BLaER1 treated with 17β-estradiol and CSF1 and Interleukin-3, amounts not matched to agents 10 nM and 100 nM (cell line): Measurements from ENCODE around the gene POFUT1.

Source experiments
- H3K27ac ChIP-seq, 11 experiments: shearing (Covaris generic); formaldehyde crosslinking; 2 replicates each; pipeline ENCODE4 v1.8.1; 2022
- H3K27me3 ChIP-seq, 11 experiments: shearing (Covaris generic); formaldehyde crosslinking; 2 replicates each; pipeline ENCODE4 v1.8.1; 2022
- H3K36me3 ChIP-seq, 11 experiments: shearing (Covaris generic); formaldehyde crosslinking; 2 replicates each; pipeline ENCODE4 v1.8.1; 2022
- H3K4me1 ChIP-seq, 10 experiments: shearing (Covaris generic); formaldehyde crosslinking; 2 replicates each; pipeline ENCODE4 v1.8.1; 2022
- H3K4me2 ChIP-seq, 11 experiments: shearing (Covaris generic); formaldehyde crosslinking; 2 replicates each; pipeline ENCODE4 v1.8.1; 2022
- H3K4me3 ChIP-seq, 10 experiments: shearing (Covaris generic); formaldehyde crosslinking; 2 replicates each; pipeline ENCODE4 v1.8.1; 2022
- H3K9ac ChIP-seq, 11 experiments: shearing (Covaris generic); formaldehyde crosslinking; 2 replicates each; pipeline ENCODE4 v1.8.1; 2022
- H3K9me3 ChIP-seq, 11 experiments: shearing (Covaris generic); formaldehyde crosslinking; replicated peaks in 1 of 11; 2 replicates each; pipeline ENCODE4 v1.8.1; 2022
- H4K20me1 ChIP-seq, 11 experiments: shearing (Covaris generic); formaldehyde crosslinking; 2 replicates each; pipeline ENCODE4 v1.8.1; 2022
- Cebpa-rat ChIP-seq, 11 experiments: shearing (Covaris generic); IDR thresholded peaks; 2 replicates each; pipeline ENCODE4 v1.8.1; 2022

The POFUT1 gene

DNA sequence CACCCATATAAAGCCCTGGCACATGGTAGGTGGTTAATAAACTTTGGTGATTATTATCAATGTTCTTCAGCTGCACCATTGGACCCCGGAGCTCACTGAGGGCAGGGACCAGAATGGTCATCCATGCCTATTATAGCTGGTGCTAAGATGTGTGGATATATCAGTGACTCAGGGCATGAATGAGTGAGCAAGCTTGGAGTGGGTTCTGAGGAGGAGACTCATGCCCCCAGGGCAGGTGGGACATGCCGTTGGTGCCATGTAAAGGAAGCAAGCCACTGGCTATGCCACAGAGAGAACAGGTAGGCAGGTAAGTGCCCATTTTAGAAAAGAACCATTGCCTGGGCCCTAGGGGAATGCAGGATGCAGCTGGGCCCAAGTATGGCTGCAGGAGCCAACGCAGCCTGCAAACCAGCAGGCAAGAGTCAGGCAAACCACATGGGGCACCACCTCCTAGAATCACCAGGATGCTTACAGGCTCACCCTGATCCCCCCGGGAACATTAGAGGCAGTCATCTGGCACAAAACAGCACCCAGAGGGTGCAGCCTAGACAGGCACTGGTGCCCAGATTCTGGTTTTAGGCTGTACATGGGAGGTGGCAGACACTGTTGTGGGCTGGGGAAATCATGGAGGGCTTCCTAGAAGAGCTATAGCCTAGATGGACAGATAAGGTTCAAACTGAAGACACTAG, 23.6 kb upstream of the POFUT1 start:
- Histone ChIP-seq H3K9me3 (no peaks in the 10 kb centered on the region), H3K27me3 (peaks cover 0 to 4% (median 2%) of the 10 kb centered on the region in 11 experiments; a peak in 11 of 22 replicates), H3K27ac (no peak overlapping the region), H3K4me2 (peak overlapping the region in 8 of 11 experiments; percentile 8 to 68 (median 47); a peak in 12 of 22 replicates), H3K4me3 (no peak overlapping the region), H3K36me3 (peaks cover 0 to 2% (median 0%) of the 10 kb centered on the region in 11 experiments; a peak in 1 of 22 replicates), H3K9ac (no peak overlapping the region), H4K20me1 (peaks cover 0 to 4% (median 0%) of the 10 kb centered on the region in 11 experiments; a peak in 2 of 22 replicates), H3K4me1 (peaks cover 10 to 54% (median 17%) of the 10 kb centered on the region in 10 experiments; a peak in 19 of 20 replicates)
- no peak for TF ChIP-seq Cebpa-rat (IDR thresholded peaks at IDR 0.05)

DNA sequence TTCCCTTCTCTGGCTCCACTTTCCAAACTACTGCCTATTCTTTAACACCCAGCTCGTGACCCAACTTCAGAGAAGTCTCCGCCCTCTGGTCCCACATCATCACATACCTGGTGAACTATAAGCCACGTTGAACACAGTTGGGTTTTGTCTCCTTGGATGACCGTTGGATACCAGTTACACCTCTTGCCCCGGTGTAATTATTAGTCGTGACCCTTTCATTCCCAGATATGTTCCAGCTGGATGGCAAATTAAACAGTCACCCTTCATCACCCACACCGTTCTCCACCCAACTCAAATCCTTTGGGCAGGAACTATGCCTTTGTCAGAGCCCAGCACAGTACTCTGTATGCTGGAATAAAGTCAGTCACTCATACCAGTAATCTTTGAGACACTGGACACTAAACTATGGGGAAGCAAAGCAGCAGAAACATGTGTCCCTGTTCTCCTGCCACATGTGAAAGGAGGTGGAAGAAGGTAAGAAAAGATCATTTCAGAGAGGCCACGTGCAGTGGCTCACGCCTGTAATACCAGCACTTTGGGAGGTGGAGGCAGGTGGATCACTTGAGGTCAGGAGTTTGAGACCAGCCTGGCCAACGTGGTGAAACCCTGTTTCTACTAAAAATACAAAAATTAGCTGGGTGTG, 22.6 kb upstream of the POFUT1 start:
- Histone ChIP-seq H3K9ac (no peak overlapping the region), H3K27me3 (peaks cover 4 to 14% (median 11%) of the 10 kb centered on the region in 11 experiments), H4K20me1 (peaks cover 0 to 12% (median under 1%) of the 10 kb centered on the region in 11 experiments; a peak in 10 of 22 replicates), H3K4me3 (no peak overlapping the region), H3K4me1 (peaks cover 17 to 64% (median 23%) of the 10 kb centered on the region in 10 experiments), H3K9me3 (peaks cover 0 to 8% (median 0%) of the 10 kb centered on the region in 11 experiments; a peak in 1 of 22 replicates), H3K4me2 (0 out of 22 replicates have a peak overlapping the region, but pooled peaks of 1 of the 11 experiments have one; percentile 47), H3K27ac (no peak overlapping the region), H3K36me3 (peaks cover 0 to 4% (median 0%) of the 10 kb centered on the region in 11 experiments; a peak in 1 of 22 replicates)
- no peak for TF ChIP-seq Cebpa-rat (IDR thresholded peaks at IDR 0.05)

DNA sequence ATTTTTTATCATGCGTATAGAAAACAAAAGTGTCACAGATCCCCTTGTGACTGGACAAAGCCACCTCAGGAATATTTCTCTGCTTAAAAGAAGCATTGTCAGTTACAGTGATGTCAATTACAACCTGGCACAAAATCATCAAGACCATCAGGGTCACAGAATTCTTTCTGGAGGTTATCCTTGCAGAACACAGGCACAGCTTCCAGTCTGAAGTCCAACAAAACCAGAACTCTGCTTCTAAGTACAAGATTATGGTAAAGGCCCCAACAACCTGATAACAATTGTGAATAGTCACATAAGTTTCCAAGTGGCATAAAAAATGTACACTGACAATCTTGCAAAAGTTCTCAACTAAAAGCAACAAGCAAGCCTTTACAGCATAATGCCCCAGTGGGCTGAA, 21.2 kb upstream of the POFUT1 start:
- Histone ChIP-seq H4K20me1 (peaks cover 11 to 26% (median 14%) of the 10 kb centered on the region in 11 experiments; a peak in 21 of 22 replicates), H3K27ac (no peak overlapping the region), H3K4me3 (no peak overlapping the region), H3K4me2 (peak overlapping the region in 2 of 11 experiments; percentile 12 to 32; a peak in 2 of 22 replicates), H3K9ac (no peak overlapping the region), H3K4me1 (peaks cover 28 to 73% (median 35%) of the 10 kb centered on the region in 10 experiments), H3K9me3 (peaks cover 0 to 8% (median 0%) of the 10 kb centered on the region in 11 experiments; a peak in 1 of 22 replicates), H3K27me3 (peaks cover 17 to 28% (median 25%) of the 10 kb centered on the region in 11 experiments), H3K36me3 (peaks cover 0 to 8% (median 2%) of the 10 kb centered on the region in 11 experiments; a peak in 6 of 22 replicates)
- TF ChIP-seq Cebpa-rat (IDR thresholded peaks at IDR 0.05), result no peak

DNA sequence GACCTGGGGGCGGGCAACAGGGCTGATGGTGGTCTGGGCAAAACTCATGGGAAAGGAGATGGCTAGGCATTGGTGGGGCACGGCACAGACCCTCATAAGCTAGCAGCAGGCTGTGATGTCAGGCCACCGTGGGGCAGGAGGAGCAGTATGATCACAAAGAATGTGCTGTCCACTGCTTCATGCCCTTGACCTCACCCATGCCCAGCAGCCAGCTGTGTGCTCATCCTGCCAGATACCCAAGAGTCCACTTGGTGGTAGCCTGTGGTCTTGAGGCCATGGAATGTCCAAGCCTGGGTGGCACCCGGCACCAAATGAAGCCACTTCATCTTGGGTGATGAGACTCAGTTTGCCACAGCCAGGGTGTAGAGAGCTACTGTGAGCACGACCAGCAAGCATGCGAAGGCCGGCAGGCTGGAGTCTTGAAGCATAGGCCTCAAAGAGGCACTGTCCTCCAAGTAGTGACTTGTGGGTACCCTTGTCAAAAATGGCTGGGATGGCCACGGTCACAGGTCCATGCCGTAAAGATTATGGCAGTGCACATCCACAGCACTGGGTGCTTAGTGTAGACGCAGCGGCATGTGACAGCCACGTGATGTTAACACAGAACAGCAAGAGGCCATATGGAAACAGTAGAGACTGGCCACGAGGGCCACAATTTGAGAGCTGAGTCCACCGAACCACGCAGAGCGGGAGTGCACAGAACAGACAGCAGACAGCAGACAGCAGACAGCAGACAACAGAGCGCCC, 19.1 kb upstream of the POFUT1 start:
- Histone ChIP-seq H4K20me1 (peaks cover 31 to 47% (median 35%) of the 10 kb centered on the region in 11 experiments; a peak in 21 of 22 replicates), H3K4me2 (peak overlapping the region in 10 of 11 experiments; percentile 73 to 91 (median 84); a peak in 18 of 22 replicates), H3K9me3 (peaks cover 0 to 8% (median 0%) of the 10 kb centered on the region in 11 experiments; a peak in 1 of 22 replicates), H3K27me3 (peaks cover 23 to 34% (median 30%) of the 10 kb centered on the region in 11 experiments), H3K27ac (no peak overlapping the region), H3K9ac (peak overlapping the region in 1 of 11 experiments; percentile 86; a peak in 1 of 22 replicates), H3K36me3 (peaks cover 10 to 28% (median 20%) of the 10 kb centered on the region in 11 experiments; a peak in 19 of 22 replicates), H3K4me3 (0 out of 20 replicates have a peak overlapping the region, but pooled peaks of 1 of the 10 experiments have one; percentile 72), H3K4me1 (peaks cover 28 to 78% (median 36%) of the 10 kb centered on the region in 10 experiments)
- TF ChIP-seq Cebpa-rat (IDR thresholded peaks at IDR 0.05), result no peak

DNA sequence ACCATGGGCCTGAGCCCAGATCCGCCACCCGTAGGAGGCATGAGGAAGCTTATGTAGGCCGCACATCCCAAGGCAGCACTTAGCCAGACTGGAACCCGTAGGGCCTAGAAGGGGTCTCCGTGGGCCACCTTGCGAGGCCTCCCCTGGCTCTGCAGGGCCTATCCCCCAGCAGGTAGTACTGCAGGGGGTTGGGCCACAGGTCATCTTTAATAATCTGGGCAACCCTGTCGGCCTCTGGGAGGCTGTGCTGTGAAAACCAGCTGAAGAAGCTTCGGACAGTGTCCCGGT, 18.6 kb upstream of the POFUT1 start:
- H3K9me3 ChIP-seq, result peaks cover 0 to 8% (median 0%) of the 10 kb centered on the region in 11 experiments; a peak in 1 of 22 replicates
- peak overlapping the region in 1 of 11 experiments; percentile 74; a peak in 1 of 22 replicates for H3K27ac ChIP-seq
- H3K4me2 ChIP-seq, result peak overlapping the region; percentile 73 to 91 (median 84)
- peaks cover 23 to 34% (median 30%) of the 10 kb centered on the region in 11 experiments for H3K27me3 ChIP-seq
- H3K36me3 ChIP-seq, result peaks cover 15 to 33% (median 26%) of the 10 kb centered on the region in 11 experiments; a peak in 19 of 22 replicates
- H3K4me3 ChIP-seq, result peak overlapping the region in 8 of 10 experiments; percentile 54 to 79 (median 67); a peak in 8 of 20 replicates
- peaks cover 36 to 52% (median 40%) of the 10 kb centered on the region in 11 experiments; a peak in 21 of 22 replicates for H4K20me1 ChIP-seq
- H3K4me1 ChIP-seq, result peaks cover 26 to 82% (median 32%) of the 10 kb centered on the region in 10 experiments
- H3K9ac ChIP-seq, result peak overlapping the region in 9 of 11 experiments; percentile 74 to 86 (median 82); a peak in 8 of 22 replicates
- TF ChIP-seq Cebpa-rat (IDR thresholded peaks at IDR 0.05), result no peak

DNA sequence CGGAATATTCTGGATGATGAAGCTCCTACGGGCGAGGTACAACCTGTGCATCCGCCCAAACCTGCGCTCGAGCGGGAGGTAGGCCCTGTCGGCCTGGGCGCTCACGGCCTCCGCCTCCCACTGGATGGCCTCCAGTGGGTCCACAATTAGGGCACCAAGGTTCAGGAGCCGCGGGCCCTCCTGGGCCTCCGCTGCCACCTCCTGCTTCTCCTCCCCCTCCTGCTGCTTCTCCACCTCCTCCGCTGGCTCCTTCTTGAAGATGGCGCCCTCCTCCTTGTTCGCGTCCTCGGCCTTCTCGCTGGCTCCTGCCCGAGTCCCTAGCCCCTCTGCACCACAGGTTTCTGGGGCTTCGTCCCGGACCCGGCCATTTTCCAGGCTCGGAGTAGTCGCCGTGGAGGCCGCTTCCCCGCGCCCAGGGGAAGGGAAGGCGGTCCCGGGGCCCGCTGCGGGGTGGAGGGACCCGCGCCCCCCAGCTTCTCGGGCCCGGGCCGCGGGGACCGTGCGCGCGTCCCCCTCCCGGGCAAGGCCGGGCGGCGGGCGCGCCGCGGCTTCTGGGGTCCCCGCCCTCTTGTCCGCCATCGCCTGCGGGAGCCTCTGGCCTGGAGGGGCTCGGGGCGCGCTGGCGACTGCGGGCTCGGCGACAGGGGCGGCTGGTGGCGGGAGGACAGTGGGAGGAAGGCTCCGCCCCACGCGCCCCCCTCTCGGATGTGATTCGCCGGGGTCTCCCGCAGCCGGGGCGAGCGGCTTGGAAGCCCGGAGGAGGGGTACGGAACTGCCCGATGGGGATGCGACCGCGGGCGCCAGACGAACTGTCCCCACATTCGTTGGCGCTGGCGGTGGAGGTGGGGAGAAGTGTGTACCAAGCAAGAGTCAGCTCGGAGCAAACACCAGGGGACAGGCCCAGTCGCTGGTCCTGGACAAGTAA, 17.7 kb upstream of the POFUT1 start:
- Histone ChIP-seq H3K9ac (peak overlapping the region; percentile 74 to 88 (median 82)), H4K20me1 (peaks cover 45 to 61% (median 49%) of the 10 kb centered on the region in 11 experiments; a peak in 21 of 22 replicates), H3K36me3 (peaks cover 24 to 42% (median 35%) of the 10 kb centered on the region in 11 experiments; a peak in 21 of 22 replicates), H3K27me3 (peaks cover 23 to 34% (median 30%) of the 10 kb centered on the region in 11 experiments), H3K4me2 (peak overlapping the region; percentile 73 to 91 (median 84)), H3K4me3 (peak overlapping the region; percentile 54 to 79 (median 67)), H3K27ac (peak overlapping the region; percentile 70 to 81 (median 76)), H3K9me3 (peaks cover 0 to 8% (median 0%) of the 10 kb centered on the region in 11 experiments; a peak in 1 of 22 replicates), H3K4me1 (peaks cover 22 to 90% (median 26%) of the 10 kb centered on the region in 10 experiments; a peak in 18 of 20 replicates)
- no peak for TF ChIP-seq Cebpa-rat (IDR thresholded peaks at IDR 0.05)
